NCI-H2029 treated with DMSO at 0.1 percent for 48 hours (cell line): ENCODE measurements around the gene SMCO3.
"Not testable (repeated sequence)": the region's sequence is repeated elsewhere in the genome, so short reads cannot be mapped to it uniquely, and the experiment has no call there.

ENCODE experiments used
- DNase-seq: peaks from one replicate; lab custom pipeline; 2025; lab: John Stamatoyannopoulos, UW

The SMCO3 gene

GRCh38 chr12:14774906-14775635, 38.9 kb downstream of the SMCO3 start:
- DNase-seq, result no peak

- peak; percentile 21 for DNase-seq
Observed at GRCh38 chr12:14774074-14774905, 39.7 kb downstream of the SMCO3 start.

- no peak for DNase-seq
Observed at GRCh38 chr12:14773685-14774073, 40.3 kb downstream of the SMCO3 start.

GRCh38 chr12:14772946-14773345, 41.0 kb downstream of the SMCO3 start:
- no peak for DNase-seq

- DNase-seq, result no peak
Observed at GRCh38 chr12:14771651-14772137, 42.3 kb downstream of the SMCO3 start.

GRCh38 chr12:14770496-14771461, 43.2 kb downstream of the SMCO3 start:
- peak; percentile 88 for DNase-seq

GRCh38 chr12:14769969-14770495, 44.0 kb downstream of the SMCO3 start:
- peak; percentile 60 for DNase-seq

GRCh38 chr12:14769466-14769968, 44.5 kb downstream of the SMCO3 start:
- DNase-seq, result no peak

GRCh38 chr12:14768823-14769405, 45.1 kb downstream of the SMCO3 start:
- no peak for DNase-seq

- DNase-seq, result no peak
Observed at GRCh38 chr12:14767617-14768016, 46.4 kb downstream of the SMCO3 start.

- no peak for DNase-seq
Observed at GRCh38 chr12:14766649-14767215, 47.2 kb downstream of the SMCO3 start.

- DNase-seq, result not testable (repeated sequence)
Observed at GRCh38 chr12:14766020-14766419, 48.0 kb downstream of the SMCO3 start.

GRCh38 chr12:14765398-14765797, 48.6 kb downstream of the SMCO3 start:
- DNase-seq, result no peak

GRCh38 chr12:14759711-14760280, 54.2 kb downstream of the SMCO3 start:
- not testable (repeated sequence) for DNase-seq

- no peak for DNase-seq
Observed at GRCh38 chr12:14756334-14757143, 57.4 kb downstream of the SMCO3 start.
